GM12873 (cell line): Measurements from ENCODE around the gene SMARCA2.

ENCODE experiments used
- CTCF ChIP-seq: IDR thresholded peaks from 2 replicates; pipeline ENCODE4 v1.5.1; 2012; ENCODE audit warnings: low read depth, mild to moderate bottlenecking, moderate library complexity, low read length, control low read depth; ENCODE audit not compliant: insufficient read depth; ENCODE audit errors: missing control alignments

The SMARCA2 gene

GRCh38 chr9:1979741-1980367, 35.3 kb upstream of the SMARCA2 start:
- no peak for TF ChIP-seq CTCF

GRCh38 chr9:1980387-1980786, 34.8 kb upstream of the SMARCA2 start:
- TF ChIP-seq CTCF = no peak

- TF ChIP-seq CTCF = no peak
Measured at GRCh38 chr9:1982074-1982473, 33.1 kb upstream of the SMARCA2 start.

- TF ChIP-seq CTCF = no peak
Measured at GRCh38 chr9:1986341-1986740, 28.8 kb upstream of the SMARCA2 start.

GRCh38 chr9:1989500-1989899, 25.6 kb upstream of the SMARCA2 start:
- no peak for TF ChIP-seq CTCF

- no peak for TF ChIP-seq CTCF
Measured at GRCh38 chr9:1994180-1994579, 21.0 kb upstream of the SMARCA2 start.

GRCh38 chr9:1995084-1995483, 20.1 kb upstream of the SMARCA2 start:
- no peak for TF ChIP-seq CTCF
